GM12878 (cell line): ENCODE data around the gene XAB2. TPM values are rescaled to one million over a fixed set of nuclear protein-coding genes. Genes with fewer than 3 reads are reported as not detected.
A peak's percentile ranks its signal among the peaks of the same experiment; 100 is the strongest.

ENCODE experiments used
- CBX3 ChIP-seq: fragments of 200-600 bp; sonication (generic); IDR thresholded peaks from 2 replicates; pipeline ENCODE4 v1.6.1; 2016; ENCODE audit warnings: low read depth, borderline replicate concordance
- CEBPB ChIP-seq, 2 experiments: fragments of 150-350 bp in 1 of 2; IDR thresholded peaks; 2 replicates each; pipeline ENCODE4 v1.6.1; 2012 to 2014; ENCODE audit warnings: low read depth in 2 of 2, low read length in 2 of 2, borderline replicate concordance in 1 of 2, inconsistent platforms in 1 of 2
- E2F8 ChIP-seq: fragments of 450-650 bp; IDR thresholded peaks from 2 replicates; pipeline ENCODE4 v1.6.1; 2018; ENCODE audit warnings: mild to moderate bottlenecking, low read depth, moderate library complexity; ENCODE audit not compliant: partially characterized antibody
- ESRRA ChIP-seq: IDR thresholded peaks from 2 replicates; pipeline ENCODE4 v1.6.1; 2012; ENCODE audit warnings: mild to moderate bottlenecking, low read length, improper control_type of control experiment
- NBN ChIP-seq: fragments of 450-650 bp; IDR thresholded peaks from 2 replicates; pipeline ENCODE4 v1.6.1; 2016
- NFYB ChIP-seq: IDR thresholded peaks from 2 replicates; pipeline ENCODE4 v1.6.1; 2011; ENCODE audit warnings: low read depth, mild to moderate bottlenecking, low read length, improper control_type of control experiment, moderate library complexity; ENCODE audit not compliant: insufficient read depth
- NRF1 ChIP-seq: conservative IDR thresholded peaks from 2 replicates; pipeline ENCODE4 v1.6.1; 2011; ENCODE audit warnings: mild to moderate bottlenecking, low read depth, low read length, improper control_type of control experiment
- PAX5 ChIP-seq: IDR thresholded peaks from 2 replicates; pipeline ENCODE4 v1.6.1; 2011; ENCODE audit warnings: low read depth, low read length, borderline replicate concordance
- PBX3 ChIP-seq: IDR thresholded peaks from 2 replicates; pipeline ENCODE4 v1.6.1; 2011; ENCODE audit warnings: mild to moderate bottlenecking, low read depth, low read length, moderate library complexity; ENCODE audit not compliant: insufficient replicate concordance
- PRDM15 ChIP-seq: fragments of 450-650 bp; formaldehyde crosslinking; IDR thresholded peaks from 2 replicates; pipeline ENCODE4 v1.4.0; 2020; ENCODE audit warnings: mild to moderate bottlenecking, moderate library complexity
- RAD21 ChIP-seq: IDR thresholded peaks from 2 replicates; pipeline ENCODE4 v1.6.1; 2011; ENCODE audit warnings: mild to moderate bottlenecking, low read depth, low read length, moderate library complexity; ENCODE audit not compliant: insufficient read depth
- SMARCA5 ChIP-seq: fragments of 450-650 bp; IDR thresholded peaks from 2 replicates; pipeline ENCODE4 v1.6.1; 2017; ENCODE audit warnings: mild to moderate bottlenecking
- SUZ12 ChIP-seq: fragments of 200-600 bp; sonication (generic); IDR thresholded peaks from one replicate; pipeline ENCODE4 v1.6.1; 2018; ENCODE audit warnings: antibody characterized with exemption, mild to moderate bottlenecking; ENCODE audit not compliant: unreplicated experiment
- TCF12 ChIP-seq: IDR thresholded peaks from 2 replicates; pipeline ENCODE4 v1.6.1; 2011; ENCODE audit warnings: low read depth, mild to moderate bottlenecking, low read length
- polyA plus RNA-seq, 11 experiments: library from polyadenylated mRNA; depleted of rRNA in 4 of 11; unstranded in 6 of 11; stranded (reverse) in 5 of 11; fragments of >200 nt; fragmentation: Nextera tagmentation in 4 of 11; fragmentation: Illumina TruSeq in 1 of 11; extraction: Ambion mirVana in 4 of 11; extraction: Trizol in 1 of 11; gene quantifications; 1 replicate in 1 of 11; 2 replicates in 10 of 11; pipeline versions ENCODE4 v1.2.1 to v1.2.3, GENCODE V29; 2011 to 2016; ENCODE audit warnings: inconsistent platforms in 2 of 11, missing spikeins in 2 of 11, low read depth in 1 of 11
- total RNA-seq, 4 experiments: library from RNA; depleted of rRNA in 3 of 4; stranded (reverse); fragments of >200 nt in 3 of 4; fragmentation: Illumina TruSeq in 1 of 4; extraction: Trizol in 1 of 4; gene quantifications; 2 replicates each; pipeline versions ENCODE4 v1.2.1 to v1.2.3, GENCODE V29; 2013 to 2021
- TF ChIP-seq, protein P1 (sequence below): fragments of 150-350 bp; IDR thresholded peaks from 2 replicates; pipeline ENCODE4 v1.6.1; 2014; ENCODE audit warnings: mild to moderate bottlenecking, low read depth, low read length
- TF ChIP-seq, protein P2 (sequence below): fragments of 450-650 bp; IDR thresholded peaks from 2 replicates; pipeline ENCODE4 v1.6.1; 2014; ENCODE audit warnings: mild to moderate bottlenecking

Gene XAB2
- total and polyA plus RNA-seq, 10 of the 15 experiments (the other 5 are each of a cell fraction or from before 2014, with no cell fraction given) = 0.34 to 45.1 (median 18.8) TPM

DNA sequence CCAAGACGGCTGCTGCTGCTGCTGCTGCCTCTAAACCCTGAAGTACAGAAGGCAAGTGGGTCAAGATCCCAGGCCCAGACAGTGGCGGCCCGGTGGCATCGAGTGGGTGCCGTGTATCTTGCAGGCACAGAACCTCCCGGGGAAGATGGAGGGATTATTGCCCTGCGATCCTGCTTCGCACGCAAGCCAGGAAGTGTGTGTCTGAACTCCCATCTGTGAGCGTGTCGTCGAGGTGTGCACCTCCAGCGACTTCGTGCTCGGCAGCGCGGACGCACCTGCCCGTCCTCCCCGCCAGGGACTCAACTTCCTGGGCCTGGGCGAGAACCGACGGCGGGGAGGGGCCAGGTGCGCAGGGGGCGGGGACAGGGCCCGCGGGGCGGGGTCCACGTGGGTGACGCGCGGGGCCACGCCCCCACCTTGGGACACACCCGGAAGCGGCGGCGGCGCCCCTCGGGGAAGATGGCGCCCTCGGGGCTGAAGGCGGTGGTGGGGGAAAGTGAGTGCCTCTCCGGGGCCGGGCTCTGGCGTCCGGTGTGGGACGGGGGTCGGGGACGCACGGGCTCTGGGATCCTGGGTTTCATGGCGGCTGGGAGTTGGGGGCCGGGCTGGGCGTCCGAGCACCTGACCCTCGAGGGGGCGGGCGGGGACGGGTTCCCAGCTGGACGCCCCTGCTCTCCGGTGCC lies 7.5 kb upstream of the XAB2 start, which contains the start of gene STXBP2 (continued):
- TF ChIP-seq E2F8 (no peak), RAD21 (no peak), PAX5 (no peak), TCF12 (peak; percentile 37; the same call in 1 of the 2 replicates), SMARCA5 (peak; percentile 72; the same call in 1 of the 2 replicates), NBN (peak; percentile 56; the same call in 1 of the 2 replicates), SUZ12 (no peak), CBX3 (no peak), NRF1 (0 out of 2 replicates have a peak, but pooled peaks have one; percentile 22), ESRRA (0 out of 2 replicates have a peak, but pooled peaks have one; percentile 42), CEBPB (IDR thresholded peaks at IDR 0.05; ENCODE audit: borderline replicate concordance in 1 of 2, low read depth in 2 of 2, low read length in 2 of 2) (no peak), PRDM15 (CRISPR knock-in tag) (no peak), PBX3 (no peak), NFYB (no peak)
- TF ChIP-seq, protein P1, sequence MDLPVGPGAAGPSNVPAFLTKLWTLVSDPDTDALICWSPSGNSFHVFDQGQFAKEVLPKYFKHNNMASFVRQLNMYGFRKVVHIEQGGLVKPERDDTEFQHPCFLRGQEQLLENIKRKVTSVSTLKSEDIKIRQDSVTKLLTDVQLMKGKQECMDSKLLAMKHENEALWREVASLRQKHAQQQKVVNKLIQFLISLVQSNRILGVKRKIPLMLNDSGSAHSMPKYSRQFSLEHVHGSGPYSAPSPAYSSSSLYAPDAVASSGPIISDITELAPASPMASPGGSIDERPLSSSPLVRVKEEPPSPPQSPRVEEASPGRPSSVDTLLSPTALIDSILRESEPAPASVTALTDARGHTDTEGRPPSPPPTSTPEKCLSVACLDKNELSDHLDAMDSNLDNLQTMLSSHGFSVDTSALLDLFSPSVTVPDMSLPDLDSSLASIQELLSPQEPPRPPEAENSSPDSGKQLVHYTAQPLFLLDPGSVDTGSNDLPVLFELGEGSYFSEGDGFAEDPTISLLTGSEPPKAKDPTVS = no peak
- TF ChIP-seq, protein P2, sequence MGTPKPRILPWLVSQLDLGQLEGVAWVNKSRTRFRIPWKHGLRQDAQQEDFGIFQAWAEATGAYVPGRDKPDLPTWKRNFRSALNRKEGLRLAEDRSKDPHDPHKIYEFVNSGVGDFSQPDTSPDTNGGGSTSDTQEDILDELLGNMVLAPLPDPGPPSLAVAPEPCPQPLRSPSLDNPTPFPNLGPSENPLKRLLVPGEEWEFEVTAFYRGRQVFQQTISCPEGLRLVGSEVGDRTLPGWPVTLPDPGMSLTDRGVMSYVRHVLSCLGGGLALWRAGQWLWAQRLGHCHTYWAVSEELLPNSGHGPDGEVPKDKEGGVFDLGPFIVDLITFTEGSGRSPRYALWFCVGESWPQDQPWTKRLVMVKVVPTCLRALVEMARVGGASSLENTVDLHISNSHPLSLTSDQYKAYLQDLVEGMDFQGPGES = no peak
